Measurements from ENCODE around the gene WNT5B.

WNT5B gene

DNA sequence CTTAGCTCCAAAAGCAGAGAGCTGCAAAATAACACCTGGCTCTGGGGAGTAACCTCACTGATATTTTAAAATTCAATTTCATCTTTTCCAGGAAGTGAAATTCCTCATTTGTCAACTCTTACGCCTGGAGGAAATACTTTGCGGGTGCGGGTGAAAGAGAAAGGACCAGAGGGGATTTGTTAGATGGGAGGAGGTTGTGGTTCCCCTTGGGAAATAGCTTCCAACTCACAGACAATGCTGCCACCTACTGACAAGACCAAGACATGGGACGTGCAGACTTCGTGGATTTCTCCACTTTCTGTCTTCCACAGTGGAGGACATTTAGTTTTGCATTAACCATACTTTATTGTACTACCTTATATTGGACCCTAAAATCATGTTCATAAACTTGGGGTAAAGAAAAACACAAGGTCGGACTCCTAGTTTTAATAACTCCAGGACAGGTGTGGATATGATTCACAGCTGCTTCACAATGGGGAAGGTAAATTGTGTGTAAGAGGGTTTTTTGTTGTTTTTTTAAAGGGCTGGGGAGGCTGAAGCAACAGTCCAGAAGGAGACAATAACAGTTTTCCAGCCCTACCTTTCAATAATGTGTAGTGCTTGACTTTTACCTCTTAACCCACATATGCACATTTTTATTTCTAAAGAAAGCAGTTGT lies 45.5 kb upstream of the WNT5B start:
- TF ChIP-seq, protein P1, sequence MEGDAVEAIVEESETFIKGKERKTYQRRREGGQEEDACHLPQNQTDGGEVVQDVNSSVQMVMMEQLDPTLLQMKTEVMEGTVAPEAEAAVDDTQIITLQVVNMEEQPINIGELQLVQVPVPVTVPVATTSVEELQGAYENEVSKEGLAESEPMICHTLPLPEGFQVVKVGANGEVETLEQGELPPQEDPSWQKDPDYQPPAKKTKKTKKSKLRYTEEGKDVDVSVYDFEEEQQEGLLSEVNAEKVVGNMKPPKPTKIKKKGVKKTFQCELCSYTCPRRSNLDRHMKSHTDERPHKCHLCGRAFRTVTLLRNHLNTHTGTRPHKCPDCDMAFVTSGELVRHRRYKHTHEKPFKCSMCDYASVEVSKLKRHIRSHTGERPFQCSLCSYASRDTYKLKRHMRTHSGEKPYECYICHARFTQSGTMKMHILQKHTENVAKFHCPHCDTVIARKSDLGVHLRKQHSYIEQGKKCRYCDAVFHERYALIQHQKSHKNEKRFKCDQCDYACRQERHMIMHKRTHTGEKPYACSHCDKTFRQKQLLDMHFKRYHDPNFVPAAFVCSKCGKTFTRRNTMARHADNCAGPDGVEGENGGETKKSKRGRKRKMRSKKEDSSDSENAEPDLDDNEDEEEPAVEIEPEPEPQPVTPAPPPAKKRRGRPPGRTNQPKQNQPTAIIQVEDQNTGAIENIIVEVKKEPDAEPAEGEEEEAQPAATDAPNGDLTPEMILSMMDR (IDR thresholded peaks at IDR 0.05; ENCODE audit: control extremely low read depth, extremely low read depth, low read depth, missing control alignments), result peak; percentile 80
- DNase-seq (ENCODE audit: extremely low spot score), result peak; percentile 77
- ChIA-PET CTCF (interaction anchor here (0.7 to 4.9 kb wide), 43 partner anchors 10 to 1131 kb away, joined by 3 to 129 read pairs (median 4); no protein-coding TSS in a partner anchor), POLR2A (interaction anchor here (1.0 to 1.1 kb wide), 2 partner anchors 9 to 465 kb away, joined by 4 to 5 read pairs; no protein-coding TSS in a partner anchor)

DNA sequence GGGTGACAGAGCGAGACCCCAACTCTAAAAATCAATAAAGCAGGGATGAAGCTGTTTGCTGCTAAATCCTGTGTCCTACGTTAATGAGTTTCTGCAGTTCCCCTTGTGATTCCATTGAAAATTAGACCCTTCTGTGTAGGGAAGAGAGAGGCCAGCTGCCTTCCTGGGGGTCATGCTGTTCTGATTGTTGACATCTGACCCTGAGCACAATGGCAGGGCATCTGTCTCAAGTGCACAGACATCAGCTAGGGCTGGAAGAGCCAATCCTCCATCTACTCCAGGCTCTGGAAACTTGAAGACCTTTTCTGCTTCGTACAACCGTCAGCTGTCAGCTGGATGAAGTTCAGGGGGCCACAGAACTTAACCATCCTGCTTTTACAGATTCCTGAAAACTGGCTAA lies 44.7 kb upstream of the WNT5B start:
- ChIA-PET CTCF (interaction anchor here (0.9 to 4.9 kb wide), 28 partner anchors 8 to 1014 kb away, joined by 3 to 129 read pairs (median 7); no protein-coding TSS in a partner anchor), POLR2A (interaction anchor here (0.5 kb wide), 1 partner anchor 487 kb away, joined by 3 read pairs; no protein-coding TSS in a partner anchor)
- TF ChIP-seq, protein P1 (IDR thresholded peaks at IDR 0.05; ENCODE audit: control extremely low read depth, extremely low read depth, low read depth, missing control alignments), result no peak
- no peak for DNase-seq (ENCODE audit: extremely low spot score)

DNA sequence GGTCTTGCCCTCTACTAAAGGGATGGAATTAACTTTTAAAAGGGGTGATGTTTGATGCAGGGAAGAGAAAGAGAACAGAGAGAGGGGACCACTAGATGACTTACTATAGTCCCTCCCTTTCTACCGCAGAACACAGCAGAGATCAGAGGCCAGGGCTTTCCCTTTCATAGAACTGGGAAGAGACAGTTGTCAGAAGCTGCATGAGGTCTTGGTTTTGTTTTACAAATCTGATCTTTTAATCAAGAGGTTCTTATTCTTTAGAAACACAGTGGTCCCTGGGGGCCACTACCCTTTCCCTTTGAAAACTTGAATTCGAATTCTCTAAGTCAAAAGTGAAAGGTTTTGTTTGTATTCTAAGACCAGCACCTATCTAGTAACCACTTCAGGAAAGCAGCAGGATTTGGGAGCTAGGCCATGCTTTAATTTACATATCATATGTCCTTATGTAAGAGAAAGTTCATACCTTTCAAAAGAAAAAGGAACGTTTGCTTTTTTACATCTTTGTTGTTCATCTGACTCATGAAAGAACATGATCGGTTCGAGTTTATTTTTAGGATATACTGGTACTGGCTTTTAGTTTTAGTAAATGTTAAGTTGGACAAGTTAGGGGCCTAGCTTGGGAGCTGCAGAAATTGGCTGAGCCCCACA lies 41.0 kb upstream of the WNT5B start:
- CTCF ChIA-PET, result interaction anchor here (1.0 to 4.6 kb wide), 8 partner anchors 14 to 1018 kb away, joined by 3 to 52 read pairs (median 4); partner anchors contain the start of gene RAD52
- DNase-seq (ENCODE audit: extremely low spot score), result no peak
- POLR2A ChIA-PET, result interaction anchor here (0.5 kb wide), 2 partner anchors 62 to 1199 kb away, joined by 3 read pairs; partner anchors contain the start of gene KDM5A
- TF ChIP-seq, protein P1 (IDR thresholded peaks at IDR 0.05; ENCODE audit: control extremely low read depth, extremely low read depth, low read depth, missing control alignments), result no peak

DNA sequence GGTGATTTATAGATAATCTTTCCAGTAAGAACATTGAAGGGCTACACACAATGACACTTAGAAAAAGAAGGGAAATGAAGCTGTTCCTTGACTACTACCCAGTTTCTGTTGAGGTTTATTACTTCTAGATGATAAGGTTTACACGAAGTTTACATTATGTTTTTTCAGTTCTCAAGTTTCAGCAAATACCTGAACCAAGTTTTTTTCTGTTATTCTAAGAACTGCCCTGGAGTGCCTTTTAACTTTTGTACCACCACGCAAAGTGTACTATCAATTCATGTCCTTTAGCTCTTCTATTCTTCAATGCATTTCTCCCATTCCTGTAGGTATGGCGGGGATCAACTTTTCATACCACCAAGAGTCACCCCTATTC lies 40.5 kb upstream of the WNT5B start:
- DNase-seq (ENCODE audit: extremely low spot score), result no peak
- POLR2A ChIA-PET, result interaction anchor here (0.5 kb wide), 2 partner anchors 62 to 1199 kb away, joined by 3 read pairs; partner anchors contain the start of gene KDM5A
- CTCF ChIA-PET, result interaction anchor here (1.0 to 4.6 kb wide), 7 partner anchors 14 to 1019 kb away, joined by 3 to 52 read pairs (median 4); partner anchors contain the start of gene RAD52
- TF ChIP-seq, protein P1 (IDR thresholded peaks at IDR 0.05; ENCODE audit: control extremely low read depth, extremely low read depth, low read depth, missing control alignments), result no peak

DNA sequence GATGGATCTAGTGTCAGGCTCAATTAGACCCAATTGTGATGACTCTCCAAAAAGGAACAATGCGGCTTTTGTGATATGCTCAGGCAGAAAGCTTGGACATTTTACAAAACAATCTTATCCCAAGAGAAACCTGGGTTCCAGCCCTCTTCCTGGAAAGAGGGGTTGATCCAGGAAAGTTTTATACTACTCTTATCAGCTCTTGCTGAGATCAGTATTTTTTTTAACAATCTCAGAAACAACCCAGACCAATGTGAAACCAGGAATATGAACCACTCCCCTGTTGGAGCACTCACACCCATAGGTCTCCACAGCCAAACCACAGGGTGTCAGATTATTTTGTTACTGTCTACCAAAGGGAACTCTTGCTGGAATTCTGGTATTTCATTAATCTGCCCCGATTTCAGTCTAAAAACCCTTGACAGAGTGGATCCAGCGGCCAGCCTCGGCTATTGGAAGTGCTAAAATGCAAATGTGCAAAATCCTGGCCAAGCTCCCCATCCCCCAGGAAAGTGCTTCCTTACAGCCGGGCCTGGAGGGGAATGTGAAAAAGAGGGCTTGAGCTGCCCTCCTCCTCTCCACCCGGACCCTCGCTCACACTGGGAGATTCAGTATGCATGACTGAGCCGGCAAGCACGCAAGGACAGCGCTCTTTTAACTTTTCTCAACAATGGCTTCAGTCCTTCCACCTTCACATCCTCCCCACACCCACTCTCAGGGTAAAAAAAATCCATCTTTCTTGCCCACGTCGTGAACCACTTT lies 38.6 kb upstream of the WNT5B start:
- no peak for DNase-seq (ENCODE audit: extremely low spot score)
- TF ChIP-seq, protein P1 (IDR thresholded peaks at IDR 0.05; ENCODE audit: control extremely low read depth, extremely low read depth, low read depth, missing control alignments), result no peak
- ChIA-PET CTCF (interaction anchor here (1.7 kb wide), 1 partner anchor 73 kb away, joined by 4 read pairs; no protein-coding TSS in a partner anchor), POLR2A (no interaction called here)

DNA sequence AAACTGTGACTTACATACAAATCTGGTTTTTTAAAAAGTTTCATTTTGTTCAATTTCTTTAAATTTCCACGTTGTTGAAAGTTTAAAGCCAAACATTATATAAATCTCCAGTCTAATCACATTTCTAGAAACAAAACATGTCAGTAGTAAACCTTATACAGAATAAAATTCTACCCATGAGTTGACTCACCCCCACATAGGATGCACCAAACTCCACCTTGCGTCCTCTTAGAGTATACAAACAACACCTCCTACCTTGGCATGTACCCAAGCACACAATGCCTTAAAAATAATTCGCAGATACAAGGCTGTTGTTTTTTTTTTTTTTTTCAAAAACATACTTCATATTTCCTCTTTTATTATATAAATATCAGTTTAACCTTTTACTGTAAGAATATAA lies 38.0 kb upstream of the WNT5B start:
- CTCF ChIA-PET, result interaction anchor here (1.7 to 2.9 kb wide), 2 partner anchors 73 to 473 kb away, joined by 4 to 22 read pairs; no protein-coding TSS in a partner anchor
- TF ChIP-seq, protein P1 (IDR thresholded peaks at IDR 0.05; ENCODE audit: control extremely low read depth, extremely low read depth, low read depth, missing control alignments), result no peak
- POLR2A ChIA-PET, result no interaction called here
- no peak for DNase-seq (ENCODE audit: extremely low spot score)

Data from GM10248 (cell line).